ENCODE results near the gene MYO10.

GRCh38 chr5:16700081-16700480 lies 236.0 kb downstream of the MYO10 start:
- TF ChIP-seq, protein P1, sequence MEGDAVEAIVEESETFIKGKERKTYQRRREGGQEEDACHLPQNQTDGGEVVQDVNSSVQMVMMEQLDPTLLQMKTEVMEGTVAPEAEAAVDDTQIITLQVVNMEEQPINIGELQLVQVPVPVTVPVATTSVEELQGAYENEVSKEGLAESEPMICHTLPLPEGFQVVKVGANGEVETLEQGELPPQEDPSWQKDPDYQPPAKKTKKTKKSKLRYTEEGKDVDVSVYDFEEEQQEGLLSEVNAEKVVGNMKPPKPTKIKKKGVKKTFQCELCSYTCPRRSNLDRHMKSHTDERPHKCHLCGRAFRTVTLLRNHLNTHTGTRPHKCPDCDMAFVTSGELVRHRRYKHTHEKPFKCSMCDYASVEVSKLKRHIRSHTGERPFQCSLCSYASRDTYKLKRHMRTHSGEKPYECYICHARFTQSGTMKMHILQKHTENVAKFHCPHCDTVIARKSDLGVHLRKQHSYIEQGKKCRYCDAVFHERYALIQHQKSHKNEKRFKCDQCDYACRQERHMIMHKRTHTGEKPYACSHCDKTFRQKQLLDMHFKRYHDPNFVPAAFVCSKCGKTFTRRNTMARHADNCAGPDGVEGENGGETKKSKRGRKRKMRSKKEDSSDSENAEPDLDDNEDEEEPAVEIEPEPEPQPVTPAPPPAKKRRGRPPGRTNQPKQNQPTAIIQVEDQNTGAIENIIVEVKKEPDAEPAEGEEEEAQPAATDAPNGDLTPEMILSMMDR (IDR thresholded peaks at IDR 0.05; ENCODE audit: poor library complexity): no peak
- TF ChIP-seq EZH2phosphoT487 (IDR thresholded peaks at IDR 0.05; ENCODE audit: low read depth, severe bottlenecking, unreplicated experiment): no peak
